Suprapubic skin (tissue), 4 donors: Measurements from ENCODE around the gene M1AP. TPM values are rescaled to one million over a fixed set of nuclear protein-coding genes. Genes with fewer than 3 reads are reported as not detected.

Source experiments
- DNase-seq, 2 donors: peaks; one replicate each; pipeline ENCODE4 v3.0.0-alpha.2; 2019; ENCODE audit warnings: low spot score in 2 of 2
- H3K27ac ChIP-seq: fragments of 200-600 bp; sonication (generic); one replicate; pipeline ENCODE4 v1.5.1; 2019
- H3K27me3 ChIP-seq: fragments of 200-600 bp; sonication (generic); one replicate; pipeline ENCODE4 v1.5.1; 2019
- H3K36me3 ChIP-seq: fragments of 200-600 bp; sonication (generic); one replicate; pipeline ENCODE4 v1.5.1; 2019
- H3K4me1 ChIP-seq: fragments of 200-600 bp; sonication (generic); one replicate; pipeline ENCODE4 v1.5.1; 2019
- H3K4me3 ChIP-seq: fragments of 200-600 bp; sonication (generic); one replicate; pipeline ENCODE4 v1.5.1; 2019; ENCODE audit warnings: mild to moderate bottlenecking
- H3K9me3 ChIP-seq: fragments of 200-600 bp; sonication (generic); one replicate; pipeline ENCODE4 v1.5.1; 2019
- EP300 ChIP-seq: sonication (generic); formaldehyde crosslinking; IDR thresholded peaks from one replicate; pipeline ENCODE4 v1.6.1; 2017; ENCODE audit warnings: antibody characterized with exemption
- POLR2A ChIP-seq, 2 donors: fragments of 450-650 bp; IDR thresholded peaks; one replicate each; pipeline ENCODE4 v1.6.1; 2017; ENCODE audit warnings: antibody characterized with exemption in 2 of 2, mild to moderate bottlenecking in 2 of 2, moderate library complexity in 2 of 2
- POLR2AphosphoS5 ChIP-seq, 3 donors: sonication (generic); formaldehyde crosslinking; IDR thresholded peaks; one replicate each; pipeline ENCODE4 v1.6.1; 2017; ENCODE audit warnings: antibody characterized with exemption in 3 of 3
- WGBS: methylation state at CpG from one replicate; pipeline ENCODE4 v1.1.5; 2018; 5-methylcytosine and 5-hydroxymethylcytosine counted together
- total RNA-seq, 4 donors: library from RNA; depleted of rRNA; stranded (reverse); fragments of >200 nt; gene quantifications; one replicate each; pipeline ENCODE4 v1.1.0, GENCODE V29; 2016
- TF ChIP-seq, protein P1 (sequence below), 2 donors: fragments of 200-600 bp in 1 of 2; fragments of 450-650 bp in 1 of 2; sonication (generic) in 1 of 2; IDR thresholded peaks; one replicate each; pipeline ENCODE4 v1.5.1; 2016 to 2019; ENCODE audit warnings: antibody characterized with exemption in 2 of 2, mild to moderate bottlenecking in 1 of 2, moderate library complexity in 1 of 2

The M1AP gene
- total RNA-seq, 4 donors from 2014 or later: 1.1 TPM; not detected in 3

DNA sequence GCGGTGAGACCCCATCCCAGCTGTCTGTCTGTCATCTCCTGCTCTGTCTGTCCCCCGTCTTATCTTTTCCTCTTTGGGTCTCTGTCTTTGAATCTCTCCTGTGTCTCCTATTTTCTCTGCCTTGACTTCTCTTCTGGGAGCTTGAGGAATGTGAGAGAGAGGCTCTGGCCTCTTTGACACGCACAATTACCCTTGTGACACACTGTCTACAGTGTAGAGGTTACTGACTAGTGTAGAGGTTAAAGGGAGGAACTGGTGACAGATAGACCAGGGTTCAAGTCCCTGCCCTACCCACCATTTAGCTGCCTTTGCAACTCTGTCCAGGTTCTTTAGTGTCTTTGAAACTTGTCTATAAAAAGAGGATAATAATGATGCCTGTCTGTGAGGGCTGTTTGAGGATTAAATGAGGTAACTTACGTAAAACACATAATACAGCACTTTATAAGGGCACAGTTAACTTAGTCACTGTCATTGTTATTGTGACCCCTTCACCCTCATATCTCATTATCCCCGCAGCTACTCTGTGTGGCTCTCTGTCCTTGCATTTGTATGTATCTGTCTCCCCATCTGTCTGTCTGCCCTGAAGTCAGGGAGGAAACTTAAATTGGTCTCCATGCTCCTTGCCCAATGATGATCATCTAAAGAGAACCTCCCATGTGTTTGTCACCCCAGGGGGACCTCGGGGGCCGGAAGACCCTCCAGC, 25.8 kb upstream of the M1AP start:
- no peak for DNase-seq
- H3K4me3 ChIP-seq: no peak overlapping the region
- no peak overlapping the region for H3K27ac ChIP-seq
- H3K36me3 ChIP-seq: peaks cover 38% of the 10 kb centered on the region
- no peaks in the 10 kb centered on the region for H3K4me1 ChIP-seq
- no peaks in the 10 kb centered on the region for H3K27me3 ChIP-seq
- no peaks in the 10 kb centered on the region for H3K9me3 ChIP-seq
- no peak for TF ChIP-seq EP300
- no peak for TF ChIP-seq POLR2A (IDR thresholded peaks at IDR 0.05)
- TF ChIP-seq, protein P1, sequence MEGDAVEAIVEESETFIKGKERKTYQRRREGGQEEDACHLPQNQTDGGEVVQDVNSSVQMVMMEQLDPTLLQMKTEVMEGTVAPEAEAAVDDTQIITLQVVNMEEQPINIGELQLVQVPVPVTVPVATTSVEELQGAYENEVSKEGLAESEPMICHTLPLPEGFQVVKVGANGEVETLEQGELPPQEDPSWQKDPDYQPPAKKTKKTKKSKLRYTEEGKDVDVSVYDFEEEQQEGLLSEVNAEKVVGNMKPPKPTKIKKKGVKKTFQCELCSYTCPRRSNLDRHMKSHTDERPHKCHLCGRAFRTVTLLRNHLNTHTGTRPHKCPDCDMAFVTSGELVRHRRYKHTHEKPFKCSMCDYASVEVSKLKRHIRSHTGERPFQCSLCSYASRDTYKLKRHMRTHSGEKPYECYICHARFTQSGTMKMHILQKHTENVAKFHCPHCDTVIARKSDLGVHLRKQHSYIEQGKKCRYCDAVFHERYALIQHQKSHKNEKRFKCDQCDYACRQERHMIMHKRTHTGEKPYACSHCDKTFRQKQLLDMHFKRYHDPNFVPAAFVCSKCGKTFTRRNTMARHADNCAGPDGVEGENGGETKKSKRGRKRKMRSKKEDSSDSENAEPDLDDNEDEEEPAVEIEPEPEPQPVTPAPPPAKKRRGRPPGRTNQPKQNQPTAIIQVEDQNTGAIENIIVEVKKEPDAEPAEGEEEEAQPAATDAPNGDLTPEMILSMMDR (IDR thresholded peaks at IDR 0.05): no peak
- no peak for TF ChIP-seq POLR2AphosphoS5 (IDR thresholded peaks at IDR 0.05)
- 87% methylated on average over 7 of the region's 7 CpGs for WGBS

DNA sequence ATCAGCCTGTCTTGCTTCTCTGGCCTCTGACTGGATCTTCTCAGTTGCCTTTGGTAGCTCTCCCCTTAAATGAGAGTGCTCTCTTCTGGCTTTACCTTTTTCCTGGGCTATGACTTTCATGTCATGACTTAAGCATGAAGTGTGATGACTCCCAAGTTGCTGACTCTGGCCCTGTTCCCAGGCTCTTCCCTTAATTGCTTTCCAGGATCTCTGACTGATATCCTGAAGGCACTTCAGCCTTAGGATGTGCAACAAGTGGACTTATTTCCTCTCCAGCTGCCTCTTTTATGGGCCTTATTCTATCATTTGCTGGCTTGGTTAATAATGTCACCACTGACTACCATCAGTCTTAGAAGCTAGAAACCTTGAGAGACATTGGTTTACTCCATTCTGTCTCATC, 23.3 kb upstream of the M1AP start:
- Histone ChIP-seq H3K27me3 (no peaks in the 10 kb centered on the region), H3K4me1 (no peaks in the 10 kb centered on the region), H3K9me3 (no peaks in the 10 kb centered on the region), H3K27ac (no peak overlapping the region), H3K4me3 (no peak overlapping the region), H3K36me3 (peaks cover 32% of the 10 kb centered on the region)
- TF ChIP-seq POLR2A (IDR thresholded peaks at IDR 0.05): no peak
- no peak for DNase-seq

DNA sequence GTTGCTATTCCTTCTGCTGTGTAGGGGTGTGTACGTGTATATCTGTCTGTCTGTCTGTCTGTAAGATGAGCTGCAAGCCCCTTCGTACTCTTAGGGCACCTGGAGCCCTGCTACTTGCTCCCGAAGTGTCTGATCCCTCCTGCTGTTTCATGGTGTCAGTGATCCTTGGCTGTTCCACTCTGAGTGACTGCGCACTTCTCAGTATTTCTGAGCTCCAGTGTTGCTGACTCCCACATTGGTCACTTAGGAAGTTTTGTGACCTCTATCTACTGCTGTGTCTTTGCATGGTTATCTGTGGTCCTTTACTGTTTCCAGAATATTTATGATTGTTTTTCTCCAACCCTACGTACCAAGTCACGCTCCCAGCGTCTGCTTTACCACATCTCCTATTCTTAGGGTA, 22.1 kb upstream of the M1AP start:
- Histone ChIP-seq H3K36me3 (peaks cover 21% of the 10 kb centered on the region), H3K4me3 (no peak overlapping the region), H3K9me3 (no peaks in the 10 kb centered on the region), H3K27ac (no peak overlapping the region), H3K4me1 (no peaks in the 10 kb centered on the region), H3K27me3 (no peaks in the 10 kb centered on the region)
- 92% methylated on average over 7 of the region's 7 CpGs for WGBS
- DNase-seq: no peak
- TF ChIP-seq POLR2AphosphoS5 (IDR thresholded peaks at IDR 0.05) (no peak), EP300 (no peak), POLR2A (IDR thresholded peaks at IDR 0.05) (no peak)
- TF ChIP-seq, protein P1 (IDR thresholded peaks at IDR 0.05): no peak

DNA sequence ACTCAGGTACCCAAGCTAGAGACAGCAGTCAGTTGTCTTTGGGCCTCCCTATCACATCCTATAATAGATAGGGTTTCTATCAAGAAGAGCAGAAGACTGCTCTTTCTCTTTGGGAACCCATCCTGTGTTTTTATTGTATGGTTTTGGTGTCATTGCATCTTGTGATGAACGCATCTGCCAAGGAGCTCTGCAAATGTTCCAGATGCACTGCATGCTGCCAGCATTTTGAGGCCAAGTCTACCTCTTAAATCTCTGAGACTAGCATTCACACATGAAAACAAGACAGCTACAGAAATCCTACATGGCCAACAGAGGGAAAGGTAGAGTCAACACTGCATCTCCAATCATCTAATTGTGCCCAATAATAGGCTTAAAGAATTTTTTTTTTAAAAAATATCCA, 20.0 kb upstream of the M1AP start:
- no peak for DNase-seq
- peaks cover 3% of the 10 kb centered on the region for H3K36me3 ChIP-seq
- no peaks in the 10 kb centered on the region for H3K27me3 ChIP-seq
- no peaks in the 10 kb centered on the region for H3K4me1 ChIP-seq
- no peak overlapping the region for H3K27ac ChIP-seq
- H3K4me3 ChIP-seq: no peak overlapping the region
- WGBS: 87% methylated on average over 1 of the region's 1 CpG
- TF ChIP-seq, protein P1 (IDR thresholded peaks at IDR 0.05): no peak
- TF ChIP-seq POLR2AphosphoS5 (IDR thresholded peaks at IDR 0.05) (no peak), POLR2A (IDR thresholded peaks at IDR 0.05) (no peak), EP300 (no peak)
- H3K9me3 ChIP-seq: no peaks in the 10 kb centered on the region

DNA sequence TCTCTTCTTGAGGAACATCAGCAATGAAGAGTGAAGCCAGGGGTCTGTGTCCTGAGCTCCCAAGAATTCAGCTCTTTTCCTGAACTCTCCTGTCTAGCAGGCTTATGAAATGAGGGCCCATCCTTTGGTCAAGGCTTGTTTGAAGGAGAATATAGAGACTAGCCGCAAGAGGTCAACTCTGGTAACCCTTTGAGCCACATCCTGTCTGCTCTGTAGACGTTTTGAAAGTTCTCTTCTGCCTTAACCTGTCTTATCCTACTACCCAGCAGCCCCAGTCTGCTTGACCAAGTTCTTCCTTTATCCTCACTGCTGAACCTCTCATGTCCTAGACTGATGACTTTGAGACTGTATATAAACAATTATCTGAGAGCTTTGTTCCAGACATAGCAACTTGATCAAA, 11.3 kb upstream of the M1AP start:
- TF ChIP-seq POLR2AphosphoS5 (IDR thresholded peaks at IDR 0.05) (no peak), POLR2A (IDR thresholded peaks at IDR 0.05) (no peak), EP300 (no peak)
- TF ChIP-seq, protein P1 (IDR thresholded peaks at IDR 0.05): no peak
- no peaks in the 10 kb centered on the region for H3K27me3 ChIP-seq
- no peaks in the 10 kb centered on the region for H3K9me3 ChIP-seq
- no peak overlapping the region for H3K4me3 ChIP-seq
- peaks cover 3% of the 10 kb centered on the region for H3K36me3 ChIP-seq
- peaks cover 4% of the 10 kb centered on the region for H3K4me1 ChIP-seq
- no peak overlapping the region for H3K27ac ChIP-seq
- no peak for DNase-seq
- 75% methylated on average over 2 of the region's 2 CpGs for WGBS

DNA sequence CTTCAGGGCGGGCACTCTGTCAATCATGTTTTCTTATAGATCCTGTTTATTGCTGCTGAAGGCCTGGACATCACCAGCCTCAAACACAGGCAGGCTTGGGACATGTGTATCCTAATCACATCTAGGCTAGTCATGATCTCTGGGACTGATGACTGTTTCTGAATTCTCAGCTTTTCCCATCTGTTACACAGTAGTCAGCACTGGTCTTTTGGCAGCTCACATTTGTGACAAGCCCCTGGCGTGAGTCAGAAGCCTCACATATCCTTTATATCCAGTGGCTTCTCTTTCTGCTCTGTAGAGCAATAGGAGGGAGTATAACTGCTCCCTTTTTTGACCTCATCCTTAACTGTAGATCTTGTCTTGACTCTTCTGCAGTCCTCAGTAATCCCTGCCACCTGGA, 10.4 kb upstream of the M1AP start:
- H3K9me3 ChIP-seq: no peaks in the 10 kb centered on the region
- H3K4me1 ChIP-seq: peaks cover 10% of the 10 kb centered on the region
- H3K27me3 ChIP-seq: no peaks in the 10 kb centered on the region
- H3K36me3 ChIP-seq: peaks cover 3% of the 10 kb centered on the region
- TF ChIP-seq POLR2AphosphoS5 (IDR thresholded peaks at IDR 0.05) (no peak), EP300 (no peak), POLR2A (IDR thresholded peaks at IDR 0.05) (no peak)
- TF ChIP-seq, protein P1 (IDR thresholded peaks at IDR 0.05): no peak
- DNase-seq: no peak
- WGBS: 91% methylated on average over 2 of the region's 2 CpGs
- H3K4me3 ChIP-seq: no peak overlapping the region
- H3K27ac ChIP-seq: no peak overlapping the region
